ENCODE results near the gene APEX1.

Gene APEX1

GRCh38 chr14:20418501-20418909, 36.5 kb upstream of the APEX1 start:
- H3K9ac ChIP-seq = no peak overlapping the region
- no peaks in the 10 kb centered on the region for H3K27me3 ChIP-seq
- H3K4me3 ChIP-seq = no peak overlapping the region
- H3K9me3 ChIP-seq = no peaks in the 10 kb centered on the region
- H3K4me1 ChIP-seq = peaks cover 81% of the 10 kb centered on the region
- H3K36me3 ChIP-seq = no peaks in the 10 kb centered on the region
- peak overlapping the region; percentile 36; the same call in 1 of the 2 replicates for H3K27ac ChIP-seq
- peak overlapping the region; percentile 60 for H3K4me2 ChIP-seq
- H4K20me1 ChIP-seq = no peaks in the 10 kb centered on the region
- TF ChIP-seq Cebpa-rat (IDR thresholded peaks at IDR 0.05) = no peak

GRCh38 chr14:20419419-20419818, 35.6 kb upstream of the APEX1 start:
- Histone ChIP-seq H3K4me3 (no peak overlapping the region), H3K36me3 (0 out of 2 replicates have a peak, but pooled peaks cover 7% of the 10 kb centered on the region), H3K4me2 (peak overlapping the region; percentile 60), H3K27me3 (no peaks in the 10 kb centered on the region), H3K4me1 (peaks cover 81% of the 10 kb centered on the region), H3K9ac (no peak overlapping the region), H3K9me3 (no peaks in the 10 kb centered on the region), H4K20me1 (no peaks in the 10 kb centered on the region), H3K27ac (peak overlapping the region; percentile 36)
- TF ChIP-seq Cebpa-rat (IDR thresholded peaks at IDR 0.05) = no peak

- Histone ChIP-seq H3K4me1 (peaks cover 78% of the 10 kb centered on the region), H4K20me1 (no peaks in the 10 kb centered on the region), H3K36me3 (peaks cover 18% of the 10 kb centered on the region), H3K4me2 (no peak overlapping the region), H3K9me3 (no peaks in the 10 kb centered on the region), H3K4me3 (no peak overlapping the region), H3K9ac (no peak overlapping the region), H3K27ac (peak overlapping the region; percentile 33; the same call in 1 of the 2 replicates), H3K27me3 (no peaks in the 10 kb centered on the region)
- TF ChIP-seq Cebpa-rat (IDR thresholded peaks at IDR 0.05) = no peak
Measured at GRCh38 chr14:20421267-20421666, 33.8 kb upstream of the APEX1 start.

GRCh38 chr14:20422886-20423285, 32.1 kb upstream of the APEX1 start:
- H3K4me1 ChIP-seq = peaks cover 73% of the 10 kb centered on the region
- H3K4me3 ChIP-seq = no peak overlapping the region
- peaks cover 18% of the 10 kb centered on the region for H3K36me3 ChIP-seq
- H3K27ac ChIP-seq = peak overlapping the region; percentile 62
- H3K9me3 ChIP-seq = no peaks in the 10 kb centered on the region
- no peaks in the 10 kb centered on the region for H3K27me3 ChIP-seq
- peak overlapping the region; percentile 33; the same call in 1 of the 2 replicates for H3K4me2 ChIP-seq
- H4K20me1 ChIP-seq = no peaks in the 10 kb centered on the region
- no peak for TF ChIP-seq Cebpa-rat (IDR thresholded peaks at IDR 0.05)
- no peak overlapping the region for H3K9ac ChIP-seq

GRCh38 chr14:20424851-20425250, 30.2 kb upstream of the APEX1 start:
- Histone ChIP-seq H3K9me3 (no peaks in the 10 kb centered on the region), H3K36me3 (peaks cover 26% of the 10 kb centered on the region), H3K4me1 (peaks cover 73% of the 10 kb centered on the region), H3K27me3 (no peaks in the 10 kb centered on the region), H3K4me3 (no peak overlapping the region), H4K20me1 (no peaks in the 10 kb centered on the region), H3K4me2 (peak overlapping the region; percentile 29; the same call in 1 of the 2 replicates), H3K9ac (no peak overlapping the region), H3K27ac (peak overlapping the region; percentile 59)
- no peak for TF ChIP-seq Cebpa-rat (IDR thresholded peaks at IDR 0.05)

- Histone ChIP-seq H4K20me1 (no peaks in the 10 kb centered on the region), H3K9me3 (no peaks in the 10 kb centered on the region), H3K4me2 (peak overlapping the region; percentile 85), H3K9ac (peak overlapping the region; percentile 92), H3K27me3 (no peaks in the 10 kb centered on the region), H3K27ac (peak overlapping the region; percentile 97), H3K36me3 (peaks cover 35% of the 10 kb centered on the region), H3K4me3 (peak overlapping the region; percentile 51), H3K4me1 (peaks cover 84% of the 10 kb centered on the region)
- no peak for TF ChIP-seq Cebpa-rat (IDR thresholded peaks at IDR 0.05)
Measured at GRCh38 chr14:20427231-20428009, 27.6 kb upstream of the APEX1 start.

- Histone ChIP-seq H3K9ac (peak overlapping the region; percentile 92), H3K27ac (peak overlapping the region; percentile 97), H3K4me2 (peak overlapping the region; percentile 85), H3K4me3 (peak overlapping the region; percentile 51), H3K9me3 (no peaks in the 10 kb centered on the region), H4K20me1 (no peaks in the 10 kb centered on the region), H3K27me3 (no peaks in the 10 kb centered on the region), H3K36me3 (peaks cover 35% of the 10 kb centered on the region), H3K4me1 (peaks cover 90% of the 10 kb centered on the region)
- TF ChIP-seq Cebpa-rat (IDR thresholded peaks at IDR 0.05) = no peak
Measured at GRCh38 chr14:20428010-20428365, 27.0 kb upstream of the APEX1 start.

GRCh38 chr14:20428802-20429201, 26.2 kb upstream of the APEX1 start:
- H4K20me1 ChIP-seq = no peaks in the 10 kb centered on the region

GRCh38 chr14:20429801-20430669, 25.0 kb upstream of the APEX1 start:
- Histone ChIP-seq H3K4me1 (peaks cover 95% of the 10 kb centered on the region), H4K20me1 (no peaks in the 10 kb centered on the region), H3K9ac (peak overlapping the region; percentile 92), H3K4me2 (peak overlapping the region; percentile 85), H3K27ac (peak overlapping the region; percentile 97), H3K27me3 (no peaks in the 10 kb centered on the region), H3K4me3 (peak overlapping the region; percentile 51), H3K9me3 (no peaks in the 10 kb centered on the region), H3K36me3 (peaks cover 23% of the 10 kb centered on the region)
- no peak for TF ChIP-seq Cebpa-rat (IDR thresholded peaks at IDR 0.05)

More at GRCh38 chr14:20428802-20429201, 26.2 kb upstream of the APEX1 start:
- Histone ChIP-seq H3K36me3 (peaks cover 34% of the 10 kb centered on the region), H3K4me3 (peak overlapping the region; percentile 51), H3K27ac (peak overlapping the region; percentile 97), H3K4me2 (peak overlapping the region; percentile 85), H3K27me3 (no peaks in the 10 kb centered on the region), H3K4me1 (peaks cover 90% of the 10 kb centered on the region), H3K9ac (peak overlapping the region; percentile 92), H3K9me3 (no peaks in the 10 kb centered on the region)
- TF ChIP-seq Cebpa-rat (IDR thresholded peaks at IDR 0.05) = no peak
